GM13976 (cell line): Measurements from ENCODE around the gene RAD51D.

Experiments
- DNase-seq: peaks from one replicate; pipeline ENCODE4 v3.0.0; 2012; ENCODE audit warnings: low spot score
- CTCF ChIP-seq: IDR thresholded peaks from 2 replicates; pipeline ENCODE4 v1.5.1; 2012; ENCODE audit warnings: borderline replicate concordance, mild to moderate bottlenecking; ENCODE audit not compliant: insufficient read depth; ENCODE audit errors: extremely low read depth, missing control alignments, control extremely low read depth
- in situ Hi-C: fragments of 300-500 bp; cut with MboI; formaldehyde crosslinking; loops from one replicate; pipeline ENCODE4 v1.12.0; 2022; ENCODE audit warnings: low sequenced_read_pairs, mixed read lengths, inconsistent platforms; ENCODE audit not compliant: unreplicated experiment

Gene RAD51D

DNA sequence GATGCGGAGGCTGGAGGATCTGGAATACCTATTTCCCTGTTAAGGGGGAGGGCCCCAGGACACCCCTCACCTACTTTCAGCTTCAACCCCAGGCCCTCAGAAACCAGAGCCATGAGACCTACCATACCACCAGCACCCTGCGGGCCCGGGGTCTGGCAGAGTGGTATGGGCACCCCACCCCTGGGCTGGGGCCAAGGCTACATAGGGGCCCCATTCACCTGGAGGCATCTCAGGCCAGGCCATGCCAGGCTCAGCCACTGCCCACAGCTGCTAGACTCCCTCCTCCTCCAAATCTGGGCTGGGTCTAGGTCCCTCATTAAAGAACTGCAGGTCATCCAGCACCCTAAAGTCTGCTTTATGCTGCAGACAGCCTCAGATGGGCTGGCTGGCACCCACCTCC is 10.7 kb upstream of the RAD51D start:
- in situ Hi-C loops: no loop called here
- DNase-seq: no peak
- no peak for TF ChIP-seq CTCF

GRCh38 chr17:35129973-35130351 is 10.3 kb upstream of the RAD51D start:
- no peak for TF ChIP-seq CTCF
- no peak for DNase-seq
- in situ Hi-C loops: no loop called here

GRCh38 chr17:35129154-35129972 is 9.7 kb upstream of the RAD51D start:
- in situ Hi-C loops: no loop called here
- DNase-seq: no peak
- no peak for TF ChIP-seq CTCF

DNA sequence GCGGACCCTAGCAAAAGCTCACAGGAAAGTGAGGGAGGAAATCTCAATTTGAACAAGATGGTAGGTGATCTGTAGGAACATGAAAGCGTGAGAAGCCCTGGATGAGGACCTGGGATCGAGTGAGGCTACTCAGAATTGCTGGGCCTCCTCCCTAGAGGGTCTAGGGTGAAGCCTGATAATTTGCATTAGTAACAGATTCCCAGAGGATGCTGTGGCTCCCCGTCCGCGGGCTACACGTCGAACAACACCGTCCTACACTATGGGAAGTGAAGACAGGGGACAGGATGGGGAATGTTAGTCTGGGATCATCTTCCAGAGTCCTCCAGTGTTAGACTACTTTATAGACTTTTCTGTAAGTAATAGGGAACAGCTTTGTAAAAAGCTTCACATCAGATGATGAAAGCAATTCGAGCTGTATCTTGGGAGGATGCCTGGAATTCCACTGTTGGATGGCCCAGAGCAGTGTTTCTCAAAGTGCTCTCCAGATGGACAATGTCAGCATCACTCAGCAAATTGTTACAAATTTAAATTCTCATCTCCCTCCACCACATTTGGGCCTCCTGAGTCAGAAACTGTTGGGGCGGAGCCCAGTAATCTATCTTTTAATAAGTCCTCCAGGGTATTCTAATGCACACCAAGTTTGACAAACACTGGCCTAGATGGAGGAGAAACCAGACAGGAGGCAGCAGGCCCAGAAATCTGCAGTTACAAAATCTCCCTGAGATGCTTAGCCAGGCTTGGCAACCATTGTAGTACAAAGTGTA is 8.3 kb upstream of the RAD51D start:
- TF ChIP-seq CTCF: no peak
- in situ Hi-C loops: no loop called here
- DNase-seq: no peak

DNA sequence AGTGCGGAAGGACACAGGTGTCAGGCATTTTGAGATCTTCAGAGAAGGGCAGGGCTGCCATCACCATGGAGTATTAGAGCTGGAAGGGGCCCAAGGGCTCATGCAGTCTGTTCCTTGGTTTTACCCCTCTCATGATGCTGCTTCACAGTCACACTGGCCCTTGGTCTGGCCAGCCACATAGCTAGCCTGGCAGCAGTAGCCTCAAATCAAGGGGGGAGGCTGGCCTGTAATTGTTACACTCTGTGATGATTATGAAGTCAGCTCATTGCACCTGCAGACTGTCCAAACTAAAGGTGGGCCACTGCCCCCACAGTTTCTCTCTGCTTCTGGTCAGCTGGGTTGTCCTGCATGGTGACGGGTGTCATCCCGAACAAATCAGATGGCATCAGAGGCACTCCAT is 1.7 kb upstream of the RAD51D start, which contains the start of gene FNDC8:
TSS of gene FNDC8 (plus strand) at position 301 of the 400 bp plus-strand sequence. CDS start at position 380, 79 bp downstream.
- no peak for TF ChIP-seq CTCF
- in situ Hi-C loops: loop anchor here (25.0 kb wide), 1 partner anchor 584 kb away; no protein-coding TSS in a partner anchor
- no peak for DNase-seq

DNA sequence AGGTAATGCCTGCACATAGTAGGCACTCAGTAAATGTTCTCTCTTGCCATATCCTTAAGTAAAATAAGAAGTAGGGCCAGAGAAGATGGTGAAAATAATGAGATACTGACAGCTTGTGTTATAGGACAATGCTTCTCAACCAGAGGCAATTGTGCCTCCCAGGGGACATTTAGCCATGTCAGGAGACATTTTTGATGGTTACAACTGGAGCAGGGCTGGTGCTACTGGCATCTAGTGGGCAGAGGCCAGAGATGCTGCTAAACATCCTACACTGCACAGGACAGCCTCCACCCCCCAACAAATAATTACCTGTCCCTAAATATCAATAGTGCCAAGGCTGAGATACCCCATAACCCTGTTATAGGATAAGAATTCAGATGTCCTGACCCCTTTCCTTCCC is 1.7 kb downstream of the RAD51D start:
- peak; percentile 39 for TF ChIP-seq CTCF
- no peak for DNase-seq
- in situ Hi-C loops: loop anchor here (5.0 to 25.0 kb wide), 3 partner anchors 121 to 693 kb away; no protein-coding TSS in a partner anchor
